WTC11 (cell line): ENCODE results near the gene GABRP. TPM values are rescaled to one million over a fixed set of nuclear protein-coding genes. Genes with fewer than 3 reads are reported as not detected.

ENCODE experiments used
- ATAC-seq: fragments of 200-7000 bp; cut with Tn5 transposase; 2 replicates; pipeline ENCODE4 v1.10.0; 2021; ENCODE audit warnings: mild to moderate bottlenecking, moderate library complexity
- CTCF ChIA-PET: fragments of 300-600 bp; sonication (Branson Sonifier 250); formaldehyde crosslinking; loops from one replicate; lab custom pipeline; 2021; ENCODE audit warnings: antibody characterized with exemption; lab: Charles Lee
- POLR2A ChIA-PET: fragments of 350-600 bp; sonication (Branson Sonifier 250); formaldehyde crosslinking; loops from one replicate; lab custom pipeline; 2021; ENCODE audit warnings: antibody characterized with exemption; lab: Charles Lee
- DNase-seq: peaks from one replicate; pipeline ENCODE4 v3.0.0; 2021; ENCODE audit warnings: low spot score
- H3K27ac Mint-ChIP-seq: 2 replicates; pipeline ENCODE4 v1.8.0; 2021; ENCODE audit warnings: mixed read lengths
- H3K27me3 Mint-ChIP-seq: 2 replicates; pipeline ENCODE4 v1.8.0; 2021; ENCODE audit warnings: low read depth, mild to moderate bottlenecking, moderate library complexity, mixed read lengths
- H3K36me3 Mint-ChIP-seq: 2 replicates; pipeline ENCODE4 v1.8.0; 2021; ENCODE audit warnings: mixed read lengths
- H3K4me1 Mint-ChIP-seq: 2 replicates; pipeline ENCODE4 v1.8.0; 2022; ENCODE audit warnings: mixed read lengths
- H3K4me3 Mint-ChIP-seq: 2 replicates; pipeline ENCODE4 v1.8.0; 2021; ENCODE audit warnings: mild to moderate bottlenecking, moderate library complexity, mixed read lengths
- H3K9me3 Mint-ChIP-seq: 2 replicates; pipeline ENCODE4 v1.8.0; 2021; ENCODE audit warnings: mixed read lengths
- AR ChIP-seq: fragments of 250-450 bp; sonication (Bioruptor Pico); IDR thresholded peaks from 2 replicates; pipeline ENCODE4 v1.9.0; 2021; ENCODE audit warnings: mild to moderate bottlenecking
- ARID4B ChIP-seq: sonication (generic); formaldehyde crosslinking; IDR thresholded peaks from 2 replicates; pipeline ENCODE4 v1.8.0; 2023; ENCODE audit warnings: missing genetic modification reagents, mild to moderate bottlenecking, borderline replicate concordance
- EMX1 ChIP-seq: fragments of 250-450 bp; sonication (Bioruptor Pico); IDR thresholded peaks from 2 replicates; pipeline ENCODE4 v1.8.0; 2021; ENCODE audit warnings: mild to moderate bottlenecking
- ERG ChIP-seq: fragments of 250-450 bp; sonication (Bioruptor Pico); IDR thresholded peaks from 2 replicates; pipeline ENCODE4 v1.8.0; 2021; ENCODE audit warnings: mild to moderate bottlenecking
- FOXP1 ChIP-seq: sonication (generic); formaldehyde crosslinking; IDR thresholded peaks from 2 replicates; pipeline ENCODE4 v1.8.0; 2022; ENCODE audit warnings: missing genetic modification reagents, mild to moderate bottlenecking, moderate library complexity, borderline replicate concordance
- GABPB1 ChIP-seq: sonication (generic); formaldehyde crosslinking; IDR thresholded peaks from 2 replicates; pipeline ENCODE4 v1.8.1; 2023; ENCODE audit warnings: mild to moderate bottlenecking, missing genetic modification reagents
- ZBTB21 ChIP-seq: sonication (generic); formaldehyde crosslinking; IDR thresholded peaks from 2 replicates; pipeline ENCODE4 v1.8.1; 2023; ENCODE audit warnings: mild to moderate bottlenecking, missing genetic modification reagents, borderline replicate concordance
- ZNF219 ChIP-seq: sonication (generic); formaldehyde crosslinking; IDR thresholded peaks from 2 replicates; pipeline ENCODE4 v1.8.0; 2023; ENCODE audit warnings: missing genetic modification reagents, mild to moderate bottlenecking, borderline replicate concordance
- ZNF416 ChIP-seq: fragments of 250-450 bp; sonication (Bioruptor Pico); IDR thresholded peaks from 2 replicates; pipeline ENCODE4 v1.9.0; 2021; ENCODE audit warnings: mild to moderate bottlenecking, inconsistent platforms
- ZNF532 ChIP-seq: fragments of 250-450 bp; sonication (Bioruptor Pico); IDR thresholded peaks from 2 replicates; pipeline ENCODE4 v1.9.0; 2021; ENCODE audit warnings: mild to moderate bottlenecking, borderline replicate concordance
- total RNA-seq: library from RNA; stranded (reverse); gene quantifications from 3 replicates; pipeline ENCODE4 v1.2.3, GENCODE V29; 2021

GABRP gene
- total RNA-seq, 1 experiment from 2014 or later, result 4.8 TPM

- H3K27me3 Mint-ChIP-seq, result peaks cover 6% of the 10 kb centered on the region; the same call in 1 of the 2 replicates
- peaks cover 30% of the 10 kb centered on the region for H3K9me3 Mint-ChIP-seq
- H3K36me3 Mint-ChIP-seq, result peaks cover 13% of the 10 kb centered on the region
- POLR2A ChIA-PET, result no interaction called here
- CTCF ChIA-PET, result no interaction called here
- ATAC-seq, result no peak
- H3K4me1 Mint-ChIP-seq, result peaks cover 34% of the 10 kb centered on the region
- DNase-seq, result no peak
- no peak overlapping the region for H3K4me3 Mint-ChIP-seq
- H3K27ac Mint-ChIP-seq, result no peak overlapping the region
- no peak for TF ChIP-seq EMX1 (CRISPR knock-in tag)
- TF ChIP-seq ZNF416 (CRISPR knock-in tag), result no peak
- no peak for TF ChIP-seq FOXP1 (CRISPR knock-in tag)
- TF ChIP-seq ERG (CRISPR knock-in tag), result no peak
- no peak for TF ChIP-seq ZNF532 (CRISPR knock-in tag)
These were observed 46.6 kb upstream of the GABRP start for GRCh38 chr5:170736966-170737365.

- H3K4me3 Mint-ChIP-seq, result no peak overlapping the region
- POLR2A ChIA-PET, result no interaction called here
- CTCF ChIA-PET, result no interaction called here
- H3K27ac Mint-ChIP-seq, result no peak overlapping the region
- no peak for DNase-seq
- peaks cover 35% of the 10 kb centered on the region for H3K4me1 Mint-ChIP-seq
- no peak for ATAC-seq
- peaks cover 6% of the 10 kb centered on the region; the same call in 1 of the 2 replicates for H3K27me3 Mint-ChIP-seq
- peaks cover 15% of the 10 kb centered on the region for H3K36me3 Mint-ChIP-seq
- peaks cover 33% of the 10 kb centered on the region for H3K9me3 Mint-ChIP-seq
- TF ChIP-seq ZNF219 (CRISPR knock-in tag), result no peak
These were observed 45.9 kb upstream of the GABRP start for GRCh38 chr5:170737591-170737990.

- Mint-ChIP-seq H3K4me1 (peaks cover 43% of the 10 kb centered on the region), H3K27ac (no peak overlapping the region), H3K4me3 (no peak overlapping the region), H3K36me3 (peaks cover 15% of the 10 kb centered on the region), H3K9me3 (peaks cover 38% of the 10 kb centered on the region), H3K27me3 (peaks cover 9% of the 10 kb centered on the region; the same call in 1 of the 2 replicates)
- TF ChIP-seq ERG (CRISPR knock-in tag) (no peak), GABPB1 (no peak), ARID4B (CRISPR knock-in tag) (no peak), AR (CRISPR knock-in tag) (no peak), ZBTB21 (CRISPR knock-in tag) (no peak), EMX1 (CRISPR knock-in tag) (no peak)
- ChIA-PET POLR2A (interaction anchor here (0.7 kb wide), 1 partner anchor 1185 kb away, joined by 8 read pairs; no protein-coding TSS in a partner anchor), CTCF (interaction anchor here (0.6 kb wide), 1 partner anchor 553 kb away, joined by 4 read pairs; no protein-coding TSS in a partner anchor)
- ATAC-seq (peak; percentile 23; the same call in 1 of the 2 replicates), DNase-seq (no peak)
These were observed 44.7 kb upstream of the GABRP start for GRCh38 chr5:170738840-170739239.
